HK-2 (cell line): Measurements from ENCODE around the gene CRYBB1.

ENCODE experiments used
- DNase-seq: peaks from one replicate; pipeline ENCODE4 v3.0.0-alpha.2; 2018; ENCODE audit not compliant: unreplicated experiment

The CRYBB1 gene

DNA sequence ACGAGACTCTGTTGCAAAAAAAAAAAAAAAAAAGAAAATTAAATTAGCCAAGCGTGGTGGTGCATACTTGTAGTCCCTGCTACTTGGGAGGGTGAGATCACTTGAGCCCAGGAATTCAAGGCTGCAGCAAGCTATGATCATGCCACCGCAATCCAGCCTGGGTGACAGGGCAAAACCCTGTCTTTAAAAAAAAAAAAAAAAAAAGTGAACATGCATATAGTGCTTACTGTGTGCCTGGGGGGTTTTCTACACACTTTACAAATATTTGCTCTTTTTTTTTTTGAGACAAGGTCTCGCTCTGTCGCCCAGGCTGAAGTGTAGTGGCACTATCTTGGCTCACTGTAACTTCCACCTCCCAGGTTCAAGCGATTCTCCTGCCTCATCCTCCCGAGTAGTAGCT is 40.7 kb downstream of the CRYBB1 start:
- DNase-seq = no peak

DNA sequence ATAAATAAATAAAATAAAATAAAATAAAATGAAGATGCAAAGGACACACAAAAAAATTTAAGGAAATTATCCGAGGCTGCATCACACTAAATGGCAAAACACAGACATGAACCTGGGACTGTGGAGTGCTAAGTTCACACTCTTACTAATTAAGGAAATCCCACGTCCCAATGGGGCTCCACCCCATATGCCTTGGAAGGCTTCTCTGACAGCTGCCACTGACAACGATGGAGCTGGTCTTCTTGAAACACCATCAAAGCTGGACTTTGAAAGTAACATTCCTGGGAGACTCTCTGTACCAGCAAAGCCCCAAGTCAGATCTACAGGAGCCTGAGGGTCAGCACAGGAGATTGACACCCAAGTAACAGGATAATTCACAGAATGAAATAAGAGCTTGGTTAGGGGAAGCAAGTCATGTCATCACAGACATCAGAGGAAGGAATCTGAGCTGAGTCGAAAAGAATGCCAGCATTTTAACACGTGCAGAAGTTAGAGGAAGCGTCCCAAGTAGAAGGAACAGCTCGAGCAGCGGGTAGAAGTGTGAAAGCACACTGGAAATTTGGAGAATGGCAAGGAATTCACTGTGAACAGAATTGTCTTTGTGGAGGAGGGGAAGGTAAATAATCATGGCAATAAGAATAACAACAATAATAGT is 41.7 kb downstream of the CRYBB1 start:
- DNase-seq = no peak

DNA sequence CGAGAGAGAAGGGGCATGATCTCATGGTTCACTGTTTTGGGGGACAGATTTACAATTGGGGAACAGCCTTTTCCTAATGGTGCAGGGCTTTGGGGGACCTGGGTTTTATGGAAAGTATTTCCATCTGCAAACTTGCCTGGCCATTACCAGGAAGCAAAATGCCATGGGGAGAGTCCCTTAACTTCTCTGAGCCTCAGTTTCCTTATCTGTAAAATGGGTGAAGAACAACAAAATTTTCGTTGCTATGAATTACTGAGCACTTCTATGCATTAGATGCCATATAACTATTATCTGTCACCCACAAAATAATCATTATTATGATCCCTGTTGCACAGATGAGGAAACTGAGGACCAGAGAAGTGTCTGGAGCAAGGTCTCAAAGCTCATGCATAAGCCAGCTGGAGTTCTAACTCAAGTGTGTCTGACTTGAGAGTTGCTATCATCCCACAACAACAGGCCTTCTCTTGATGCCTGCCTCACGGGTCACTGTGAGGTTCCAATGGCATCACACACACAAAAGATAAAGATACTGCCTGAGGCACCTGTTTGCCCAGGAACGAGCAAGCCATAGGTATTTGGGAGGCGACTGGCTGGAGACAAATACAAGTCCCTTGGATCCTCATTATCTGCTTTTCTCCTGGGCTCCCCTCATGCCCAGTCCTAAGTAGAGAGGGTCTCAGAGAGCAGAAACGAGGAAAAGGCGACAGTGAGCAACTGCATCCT is 43.7 kb downstream of the CRYBB1 start:
- DNase-seq = no peak

DNA sequence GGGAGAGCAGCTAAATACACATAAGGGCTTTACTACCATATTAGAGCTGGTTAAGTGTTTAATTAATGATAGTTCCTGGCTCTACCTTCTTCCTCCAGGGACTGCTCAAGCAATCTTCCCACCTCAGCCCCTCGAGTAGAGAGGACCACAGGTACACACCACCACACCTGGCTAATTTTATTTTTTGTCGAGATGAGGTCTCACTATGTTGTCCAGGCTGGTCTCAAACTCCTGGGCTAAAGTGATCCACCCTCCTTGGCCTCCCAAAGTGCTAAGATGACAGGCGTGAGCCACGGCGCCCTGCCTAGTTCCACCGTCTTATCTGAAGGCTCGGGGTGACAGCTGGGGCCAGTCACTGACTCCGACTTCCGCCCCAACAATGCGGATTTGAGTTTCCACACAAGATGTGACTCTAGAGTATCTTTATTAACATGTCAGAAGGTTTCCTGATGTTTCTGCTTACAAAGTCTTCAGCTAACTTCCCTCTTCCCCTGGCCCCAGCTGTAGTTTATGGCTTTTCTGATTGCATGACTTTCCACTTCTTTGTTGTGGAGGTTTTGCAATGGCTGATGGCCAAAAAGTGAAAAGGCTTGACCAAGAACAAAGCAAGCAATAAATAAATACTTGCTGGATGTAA is 44.7 kb downstream of the CRYBB1 start:
- DNase-seq = no peak

GRCh38 chr22:26570864-26571525 is 46.8 kb downstream of the CRYBB1 start:
- DNase-seq = no peak

- DNase-seq = no peak
Observed at GRCh38 chr22:26570115-26570514, 47.7 kb downstream of the CRYBB1 start.

GRCh38 chr22:26568207-26568706 is 49.6 kb downstream of the CRYBB1 start:
- no peak for DNase-seq

DNA sequence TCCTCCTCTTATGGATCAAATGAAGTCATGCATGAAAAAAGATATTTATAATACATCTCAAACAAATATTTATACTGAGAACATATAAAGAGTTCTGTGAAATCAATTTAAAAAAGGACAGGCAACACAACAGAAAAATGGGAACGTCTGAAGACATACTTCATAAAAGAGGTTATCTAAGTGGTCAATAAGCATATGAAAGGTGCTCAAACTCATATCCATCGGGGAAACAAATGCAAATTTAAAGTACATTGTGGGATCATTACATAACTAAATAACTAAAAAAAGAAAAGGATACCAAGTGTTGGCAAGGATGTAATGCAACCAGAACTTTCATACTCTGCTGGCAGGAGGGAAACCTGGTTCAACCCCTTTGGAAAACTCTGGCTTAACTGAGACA is 50.2 kb downstream of the CRYBB1 start:
- no peak for DNase-seq

DNA sequence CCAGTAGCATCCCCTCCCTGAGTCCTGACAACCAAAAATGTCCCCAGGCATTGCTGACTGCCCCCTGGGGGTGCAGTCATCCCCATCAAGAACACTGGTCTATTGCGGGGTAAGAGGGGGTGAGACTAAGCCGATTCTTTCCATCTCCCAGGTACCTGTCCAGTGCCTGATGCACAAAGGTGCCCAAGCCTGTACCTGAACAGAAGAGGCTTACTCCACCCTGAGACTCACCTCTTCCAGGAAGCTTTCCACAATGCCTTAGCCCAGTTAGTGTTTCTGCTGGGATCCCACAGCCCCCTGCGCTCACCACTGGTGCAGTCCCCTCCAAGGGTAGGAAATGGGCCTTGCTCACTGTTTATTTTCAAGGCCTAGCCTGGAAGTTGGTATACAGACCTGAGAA is 50.8 kb downstream of the CRYBB1 start:
- DNase-seq = no peak

- DNase-seq = no peak
Observed at GRCh38 chr22:26565889-26566288, 51.9 kb downstream of the CRYBB1 start.

GRCh38 chr22:26565181-26565580 is 52.6 kb downstream of the CRYBB1 start:
- no peak for DNase-seq

GRCh38 chr22:26564672-26565071 is 53.2 kb downstream of the CRYBB1 start:
- DNase-seq = no peak

DNA sequence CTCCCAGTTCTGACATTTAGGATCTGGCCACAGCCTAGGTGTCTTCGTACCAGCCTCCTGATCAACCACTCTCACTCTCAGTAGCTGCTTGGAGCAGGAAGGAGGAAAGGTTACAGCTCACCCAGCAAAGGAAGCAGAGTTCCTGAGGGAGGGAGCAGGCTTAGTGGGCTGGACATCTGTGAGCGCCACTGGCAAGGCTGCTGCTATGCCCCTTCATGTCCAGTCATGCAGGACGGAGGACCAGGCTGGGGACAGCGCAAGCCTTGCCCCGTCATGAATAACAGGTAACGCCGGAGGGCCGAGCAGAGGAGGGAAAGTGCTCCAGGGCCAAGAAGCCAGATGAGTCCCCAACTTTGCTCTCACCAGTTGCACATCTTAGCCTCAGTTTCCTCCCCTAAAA is 53.6 kb downstream of the CRYBB1 start:
- no peak for DNase-seq

DNA sequence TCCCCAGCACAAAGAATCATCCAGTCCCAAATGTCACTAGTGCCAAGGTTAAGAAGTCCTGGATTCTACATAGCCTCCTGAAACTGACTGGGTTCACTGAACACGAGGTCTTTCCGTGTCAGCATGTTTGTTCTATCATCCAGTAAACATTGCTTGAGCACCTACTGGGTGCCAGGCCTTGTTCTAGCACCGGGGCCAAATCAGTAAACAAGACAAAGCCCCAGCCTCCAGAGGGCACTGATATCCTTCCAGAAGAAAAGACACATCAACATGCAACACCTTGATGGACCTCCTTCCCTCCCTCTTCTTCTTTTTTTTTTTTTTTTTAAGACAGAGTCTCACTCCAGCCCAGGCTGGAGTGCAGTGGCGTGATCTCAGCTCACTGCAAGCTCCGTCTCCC is 54.8 kb downstream of the CRYBB1 start:
- no peak for DNase-seq

DNA sequence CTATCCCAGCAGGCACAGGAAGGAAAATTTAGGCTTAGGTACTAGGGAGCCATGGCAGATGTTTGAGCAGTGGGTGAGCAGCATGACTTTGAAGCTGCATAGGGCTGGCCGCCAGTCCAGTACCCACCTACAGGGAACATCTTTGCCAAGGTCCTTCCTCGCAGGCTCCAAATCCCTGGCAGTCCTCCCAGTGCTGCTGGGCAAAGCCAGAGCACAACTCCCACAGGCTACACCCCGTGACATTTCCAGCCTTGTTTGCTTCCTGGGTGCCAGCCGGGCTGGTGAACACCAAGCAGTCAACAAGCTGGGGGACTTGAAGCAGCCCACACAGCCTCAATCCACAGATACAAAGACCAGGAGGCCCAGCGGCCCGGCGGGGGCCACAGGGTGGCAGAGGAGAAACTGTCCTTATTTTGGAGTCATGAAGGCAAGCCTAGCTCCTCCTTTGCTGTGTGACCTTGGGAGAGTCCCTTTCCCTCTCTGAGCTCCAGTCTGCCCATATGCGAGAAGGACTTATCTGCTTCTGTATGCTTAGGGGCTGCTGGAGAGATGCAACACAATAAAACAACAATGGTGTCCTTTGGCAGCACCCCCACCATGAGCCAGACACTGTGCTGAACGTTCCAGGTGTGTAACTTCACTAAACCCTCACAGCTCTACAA is 55.9 kb downstream of the CRYBB1 start:
- DNase-seq = no peak

GRCh38 chr22:26559961-26560575 is 57.8 kb downstream of the CRYBB1 start:
- no peak for DNase-seq

GRCh38 chr22:26558248-26558895 is 59.5 kb downstream of the CRYBB1 start:
- no peak for DNase-seq

DNA sequence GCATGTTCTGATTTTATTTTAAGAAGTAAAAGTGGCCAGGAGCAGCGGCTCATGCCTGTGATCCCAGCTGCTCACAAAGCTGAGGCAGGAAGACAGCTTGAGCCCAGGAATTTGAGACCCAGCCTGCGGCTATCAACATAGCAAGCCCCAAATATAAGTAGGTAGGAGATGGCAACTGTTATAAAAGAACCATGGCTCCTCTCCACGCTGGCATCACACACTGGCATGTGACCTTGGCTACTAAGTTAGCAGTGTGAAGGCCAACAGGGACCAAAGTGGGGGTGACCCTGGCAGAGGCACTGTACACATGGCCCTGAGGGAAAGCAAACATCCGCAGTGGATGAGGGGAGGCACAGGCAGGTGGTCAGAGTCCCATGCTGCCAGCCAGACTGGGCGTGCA is 60.9 kb downstream of the CRYBB1 start:
- DNase-seq = no peak

DNA sequence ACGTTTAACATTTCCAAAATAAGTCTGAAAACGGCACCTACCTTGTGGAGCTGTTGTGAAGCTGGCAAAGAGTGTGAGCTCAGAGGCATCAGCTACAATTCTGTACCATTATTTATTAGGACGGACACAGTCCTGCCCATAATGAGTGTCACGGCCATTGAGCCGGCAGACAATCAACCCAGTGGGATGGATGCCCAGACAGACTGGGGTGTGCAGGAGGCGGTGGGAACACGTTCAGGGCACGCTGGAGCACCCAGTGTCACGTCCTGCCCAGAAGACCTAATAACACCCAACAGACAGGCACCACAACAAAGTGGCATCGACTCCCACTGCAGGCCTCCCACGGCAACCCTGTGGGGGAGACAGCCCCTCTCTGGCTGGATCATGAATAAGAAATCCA is 62.3 kb downstream of the CRYBB1 start:
- no peak for DNase-seq

DNA sequence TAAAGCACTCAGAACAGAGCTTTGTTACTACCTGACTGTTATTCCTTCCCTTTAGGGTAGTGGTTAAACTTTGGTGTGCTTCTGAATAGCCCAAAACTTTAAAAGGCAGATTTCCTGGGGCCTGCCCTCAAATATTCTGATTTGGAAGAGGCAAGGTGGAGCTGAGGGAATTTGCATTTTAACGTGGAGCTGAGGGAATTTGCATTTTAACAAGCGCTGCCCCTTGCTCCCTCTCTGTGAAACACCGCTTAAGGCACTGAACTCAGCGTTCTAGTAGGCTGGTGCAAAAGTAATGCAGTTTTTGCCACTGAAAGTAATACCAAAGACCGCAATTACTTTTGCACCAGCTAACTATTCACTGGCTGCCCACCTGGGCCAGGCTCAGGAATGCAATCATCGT is 62.9 kb downstream of the CRYBB1 start:
- DNase-seq = no peak
